Lower lobe of right lung (tissue), 2 donors: ENCODE data around the gene DZIP3. TPM values are rescaled to one million over a fixed set of nuclear protein-coding genes. Genes with fewer than 3 reads are reported as not detected.

ENCODE experiments used
- ATAC-seq, 2 donors: fragments of 200-7000 bp; cut with Tn5 transposase; one replicate each; pipeline ENCODE4 v1.9.1; 2020 to 2022; ENCODE audit warnings: mild to moderate bottlenecking in 2 of 2, moderate library complexity in 2 of 2
- DNase-seq: peaks from one replicate; pipeline ENCODE4 v3.0.0-alpha.2; 2020
- H3K27ac ChIP-seq: fragments of 200-600 bp; one replicate; pipeline ENCODE4 v1.8.0; 2022
- H3K27me3 ChIP-seq: fragments of 200-600 bp; one replicate; pipeline ENCODE4 v1.8.0; 2022; ENCODE audit warnings: low read depth
- H3K36me3 ChIP-seq: fragments of 200-600 bp; one replicate; pipeline ENCODE4 v1.8.0; 2022; ENCODE audit warnings: mild to moderate bottlenecking
- H3K4me1 ChIP-seq: fragments of 200-600 bp; one replicate; pipeline ENCODE4 v1.8.0; 2022
- H3K4me3 ChIP-seq: fragments of 200-600 bp; one replicate; pipeline ENCODE4 v1.8.0; 2022; ENCODE audit warnings: mild to moderate bottlenecking
- H3K9me3 ChIP-seq: fragments of 200-600 bp; one replicate; pipeline ENCODE4 v1.8.0; 2022
- intact Hi-C: fragments of 100-400 bp; cut with DNase I; formaldehyde crosslinking; loops from one replicate; pipeline ENCODE4 v1.11.0; 2022
- total RNA-seq: library from RNA; stranded (reverse); fragmentation: NEBNext Ultra II Directional; extraction: Animal tissue kit (Norgen Biotek cat#: 25700); gene quantifications from one replicate; pipeline ENCODE4 v1.2.1, GENCODE V29; 2021
- TF ChIP-seq, protein P1 (sequence below): fragments of 200-600 bp; IDR thresholded peaks from one replicate; pipeline ENCODE4 v1.8.0; 2022; ENCODE audit warnings: antibody characterized with exemption, mild to moderate bottlenecking
- donor health status: DM: no; HTN: yes; CAD: no; lungs with severe emphysema.

DZIP3 gene
- total RNA-seq, 1 donor from 2014 or later = 13.5 TPM

DNA sequence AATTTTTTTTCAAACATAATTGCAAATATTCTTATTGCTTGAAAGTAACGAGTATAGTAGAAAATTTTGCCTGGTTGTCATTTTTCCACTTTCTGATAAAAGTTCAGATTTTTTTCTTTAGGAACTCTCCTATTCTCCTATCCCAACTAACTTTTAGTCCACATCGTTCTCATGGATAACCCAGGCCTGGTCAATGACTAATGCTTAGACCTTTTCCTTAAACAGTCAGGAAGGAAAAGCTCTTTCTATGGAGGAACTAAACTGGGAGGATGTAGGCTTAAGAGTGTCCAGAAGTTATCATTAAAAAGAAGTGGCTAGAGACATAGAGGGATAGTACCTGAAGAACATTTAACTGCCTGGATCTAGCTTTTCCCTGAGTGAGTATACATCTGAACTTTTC is 27.0 kb upstream of the DZIP3 start:
- TF ChIP-seq, protein P1, sequence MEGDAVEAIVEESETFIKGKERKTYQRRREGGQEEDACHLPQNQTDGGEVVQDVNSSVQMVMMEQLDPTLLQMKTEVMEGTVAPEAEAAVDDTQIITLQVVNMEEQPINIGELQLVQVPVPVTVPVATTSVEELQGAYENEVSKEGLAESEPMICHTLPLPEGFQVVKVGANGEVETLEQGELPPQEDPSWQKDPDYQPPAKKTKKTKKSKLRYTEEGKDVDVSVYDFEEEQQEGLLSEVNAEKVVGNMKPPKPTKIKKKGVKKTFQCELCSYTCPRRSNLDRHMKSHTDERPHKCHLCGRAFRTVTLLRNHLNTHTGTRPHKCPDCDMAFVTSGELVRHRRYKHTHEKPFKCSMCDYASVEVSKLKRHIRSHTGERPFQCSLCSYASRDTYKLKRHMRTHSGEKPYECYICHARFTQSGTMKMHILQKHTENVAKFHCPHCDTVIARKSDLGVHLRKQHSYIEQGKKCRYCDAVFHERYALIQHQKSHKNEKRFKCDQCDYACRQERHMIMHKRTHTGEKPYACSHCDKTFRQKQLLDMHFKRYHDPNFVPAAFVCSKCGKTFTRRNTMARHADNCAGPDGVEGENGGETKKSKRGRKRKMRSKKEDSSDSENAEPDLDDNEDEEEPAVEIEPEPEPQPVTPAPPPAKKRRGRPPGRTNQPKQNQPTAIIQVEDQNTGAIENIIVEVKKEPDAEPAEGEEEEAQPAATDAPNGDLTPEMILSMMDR = no peak
- no peak for DNase-seq

DNA sequence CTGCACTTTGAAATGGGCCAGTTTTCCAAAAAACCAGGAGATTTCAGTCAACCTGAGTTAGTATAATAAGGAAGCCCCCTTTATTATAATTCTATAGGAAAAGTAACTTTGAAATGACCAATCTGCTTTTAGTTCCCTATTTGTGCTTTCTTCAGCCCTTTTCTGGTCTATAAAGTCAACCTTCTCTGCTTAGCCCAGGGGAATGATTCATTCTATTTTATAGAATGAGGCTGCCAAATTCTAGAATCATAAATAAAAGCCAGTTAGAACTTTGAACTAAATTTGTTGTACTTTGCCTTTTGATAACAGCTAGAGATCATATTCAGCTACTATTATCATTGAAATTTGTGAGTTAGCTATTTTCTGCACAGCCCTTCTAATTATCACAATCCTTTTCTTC is 25.0 kb upstream of the DZIP3 start:
- TF ChIP-seq, protein P1 = no peak

More for the DNA sequence above, 27.0 kb upstream of the DZIP3 start:
- H3K4me3 ChIP-seq = no peak overlapping the region
- intact Hi-C loops = no loop called here
- H3K4me1 ChIP-seq = no peaks in the 10 kb centered on the region
- no peak overlapping the region for H3K27ac ChIP-seq
- H3K36me3 ChIP-seq = no peaks in the 10 kb centered on the region
- H3K9me3 ChIP-seq = no peaks in the 10 kb centered on the region
- no peaks in the 10 kb centered on the region for H3K27me3 ChIP-seq
- no peak for ATAC-seq

DNA sequence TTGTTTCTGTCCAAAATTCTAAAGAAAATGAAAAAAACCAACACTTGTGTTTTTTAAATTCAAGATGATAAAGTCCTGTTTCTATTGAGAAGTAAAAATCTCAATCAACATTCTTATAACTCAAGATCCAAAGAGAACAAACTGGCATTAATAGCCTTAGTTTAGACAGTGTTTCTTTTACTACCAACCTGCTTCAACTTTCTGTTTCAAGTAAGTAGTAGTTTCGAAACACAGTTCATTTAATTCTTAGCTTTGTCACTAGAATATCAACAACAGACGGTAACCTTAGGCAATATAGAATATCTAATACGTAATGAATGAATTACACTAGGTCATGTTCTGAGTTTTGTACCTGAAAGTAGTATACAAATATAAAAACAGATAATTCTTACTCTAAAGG is 24.0 kb upstream of the DZIP3 start:
- TF ChIP-seq, protein P1 = no peak
- Histone ChIP-seq H3K27me3 (no peaks in the 10 kb centered on the region), H3K27ac (no peak overlapping the region), H3K9me3 (no peaks in the 10 kb centered on the region), H3K4me1 (no peaks in the 10 kb centered on the region), H3K36me3 (no peaks in the 10 kb centered on the region), H3K4me3 (no peak overlapping the region)
- intact Hi-C loops = no loop called here
- ATAC-seq = no peak
- DNase-seq = no peak

More for the DNA sequence above, 25.0 kb upstream of the DZIP3 start:
- H3K4me3 ChIP-seq = no peak overlapping the region
- H3K27ac ChIP-seq = no peak overlapping the region
- intact Hi-C loops = no loop called here
- no peaks in the 10 kb centered on the region for H3K4me1 ChIP-seq
- H3K36me3 ChIP-seq = no peaks in the 10 kb centered on the region
- DNase-seq = no peak
- no peaks in the 10 kb centered on the region for H3K9me3 ChIP-seq
- ATAC-seq = no peak
- H3K27me3 ChIP-seq = no peaks in the 10 kb centered on the region

DNA sequence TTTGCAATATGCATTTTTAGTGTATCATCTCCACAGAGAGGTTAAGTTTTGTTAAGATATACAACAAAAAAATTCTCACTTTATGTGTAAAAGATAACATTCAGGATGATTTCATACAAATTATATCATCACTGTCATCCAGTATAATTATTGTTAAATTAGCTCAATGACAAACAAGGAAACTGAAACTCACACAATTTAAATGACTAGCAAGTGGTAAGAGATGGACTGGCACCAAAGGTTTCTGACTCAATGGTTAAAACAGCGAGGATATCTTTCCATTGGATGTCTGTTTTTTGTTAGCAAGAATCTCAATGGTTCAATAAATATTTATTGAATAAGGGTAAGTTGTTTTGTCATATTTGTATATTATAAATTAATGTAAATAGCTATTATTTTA is 22.9 kb upstream of the DZIP3 start:
- intact Hi-C loops = no loop called here
- no peaks in the 10 kb centered on the region for H3K9me3 ChIP-seq

DNA sequence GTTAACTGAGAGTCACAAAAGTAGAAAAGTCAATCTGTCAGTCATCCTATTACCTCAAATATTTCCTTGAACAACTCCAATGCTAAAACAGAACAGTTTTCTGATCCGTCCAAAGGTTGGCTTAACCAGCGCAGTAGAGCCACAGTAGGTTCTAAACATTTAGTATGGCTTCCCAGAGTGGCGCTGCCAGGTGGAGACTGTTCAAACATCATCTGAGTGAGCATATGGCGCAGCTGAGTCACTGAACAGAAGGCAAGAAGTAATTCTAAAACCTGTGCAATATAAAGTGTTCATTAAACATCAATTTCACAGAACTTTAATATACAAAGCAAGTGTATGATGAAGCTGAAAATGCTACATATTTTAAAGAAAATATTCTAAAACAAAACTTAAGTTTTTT is 20.2 kb upstream of the DZIP3 start:
- no peak overlapping the region for H3K27ac ChIP-seq
- intact Hi-C loops = no loop called here

More for the DNA sequence above, 22.9 kb upstream of the DZIP3 start:
- ATAC-seq = no peak
- Histone ChIP-seq H3K4me3 (no peak overlapping the region), H3K4me1 (no peaks in the 10 kb centered on the region), H3K36me3 (no peaks in the 10 kb centered on the region), H3K27ac (no peak overlapping the region), H3K27me3 (no peaks in the 10 kb centered on the region)
- DNase-seq = no peak
- TF ChIP-seq, protein P1 = no peak

More for the DNA sequence above, 20.2 kb upstream of the DZIP3 start:
- Histone ChIP-seq H3K4me1 (no peaks in the 10 kb centered on the region), H3K9me3 (no peaks in the 10 kb centered on the region), H3K27me3 (no peaks in the 10 kb centered on the region), H3K4me3 (no peak overlapping the region), H3K36me3 (no peaks in the 10 kb centered on the region)
- ATAC-seq = no peak
- TF ChIP-seq, protein P1 = no peak
- no peak for DNase-seq
